ENCODE results near the gene AUNIP. TPM values are rescaled to one million over a fixed set of nuclear protein-coding genes. Genes with fewer than 3 reads are reported as not detected.

AUNIP gene
- total RNA-seq, 1 donor from 2014 or later: 0.11 TPM

GRCh38 chr1:25871086-25871703, 11.9 kb upstream of the AUNIP start:
- ATAC-seq (ENCODE audit: poor library complexity) (no peak), DNase-seq (no peak)
- intact Hi-C loops (cut with DNase I): no loop called here

GRCh38 chr1:25870614-25871013, 11.4 kb upstream of the AUNIP start:
- ATAC-seq (ENCODE audit: poor library complexity): no peak
- no peak for DNase-seq
- intact Hi-C loops (cut with DNase I): no loop called here

GRCh38 chr1:25869909-25870606, 10.8 kb upstream of the AUNIP start:
- no peak for DNase-seq
- intact Hi-C loops (cut with DNase I): no loop called here
- no peak for ATAC-seq (ENCODE audit: poor library complexity)

GRCh38 chr1:25867210-25867991, 8.1 kb upstream of the AUNIP start:
- DNase-seq (no peak), ATAC-seq (ENCODE audit: poor library complexity) (no peak)
- intact Hi-C loops (cut with DNase I): no loop called here

DNA sequence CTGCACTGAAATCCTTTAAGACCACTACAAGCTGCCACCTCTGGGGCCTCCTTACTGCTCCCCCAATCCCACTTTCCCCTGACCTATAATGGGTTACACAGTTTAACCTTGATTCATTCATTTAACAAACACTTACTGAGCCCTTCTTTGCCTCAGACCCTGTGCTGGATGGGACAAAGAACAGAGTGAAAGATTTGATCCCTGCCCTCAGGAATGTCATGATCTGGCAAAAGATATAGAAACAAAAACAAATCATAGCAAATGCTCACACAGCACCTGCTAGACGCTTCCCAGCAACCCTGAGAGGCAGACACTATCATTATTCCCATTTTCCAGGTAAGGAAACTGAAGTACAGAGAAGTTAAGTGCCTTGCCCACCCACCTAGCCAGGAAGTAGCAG, 7.0 kb upstream of the AUNIP start:
- DNase-seq: no peak
- no peak for ATAC-seq (ENCODE audit: poor library complexity)
- intact Hi-C loops (cut with DNase I): no loop called here

DNA sequence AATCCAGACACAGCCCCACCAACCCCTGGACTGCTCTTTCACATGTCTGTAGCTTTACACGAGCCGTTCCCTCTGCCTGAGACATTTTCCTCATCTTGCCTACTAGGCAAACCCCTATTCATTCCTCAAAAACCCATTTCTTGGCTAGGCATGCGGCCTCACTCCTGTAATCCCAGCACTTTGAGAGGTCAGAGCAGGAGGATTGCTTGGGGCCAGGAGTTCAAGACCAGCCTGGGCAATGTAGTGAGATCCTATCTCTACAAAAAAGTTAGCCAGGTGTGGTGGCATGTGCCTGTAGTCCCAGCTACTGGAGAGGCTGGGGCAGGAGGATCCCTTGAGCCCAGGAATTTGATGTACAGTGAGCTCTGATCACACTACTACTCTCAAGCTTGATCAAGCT, 5.2 kb upstream of the AUNIP start:
- ATAC-seq (ENCODE audit: poor library complexity) (no peak), DNase-seq (no peak)
- intact Hi-C loops (cut with DNase I): no loop called here

- ATAC-seq (ENCODE audit: poor library complexity) (no peak), DNase-seq (no peak)
- intact Hi-C loops (cut with DNase I): no loop called here
Measured at GRCh38 chr1:25863486-25864262, 4.4 kb upstream of the AUNIP start.

DNA sequence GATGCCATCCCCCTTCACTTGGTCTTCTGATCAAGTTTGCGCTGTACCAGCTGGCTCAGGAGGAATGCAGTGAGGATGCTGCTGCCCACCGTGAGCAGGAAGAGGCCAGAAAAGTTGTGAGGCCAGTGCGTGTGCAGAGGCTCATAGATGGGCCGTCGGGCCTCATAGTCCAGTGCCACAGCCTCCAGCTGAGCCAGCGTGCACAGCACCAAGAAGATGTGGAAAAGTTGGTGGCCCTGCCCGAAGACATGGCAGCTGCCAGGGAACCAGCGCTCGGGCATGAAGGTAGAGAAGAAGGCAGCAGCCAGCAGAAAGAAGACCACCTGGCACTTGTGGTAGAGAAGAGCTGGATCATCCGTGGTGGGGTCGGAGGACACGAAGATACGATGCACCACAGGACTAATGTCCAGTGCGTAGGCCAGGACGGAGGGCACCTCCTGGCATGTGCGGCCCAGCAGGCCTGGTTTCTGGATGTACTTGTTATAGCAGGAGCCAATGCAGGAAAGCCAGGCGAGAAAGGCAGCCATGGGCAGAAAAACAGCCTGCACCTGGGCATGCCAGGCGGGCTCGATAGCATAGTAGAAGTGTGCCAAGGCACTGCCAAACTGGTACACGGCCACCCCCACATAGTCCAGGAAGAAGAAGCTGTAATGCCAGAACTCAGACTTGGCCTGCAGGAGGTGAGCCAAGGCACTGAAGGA, 3.7 kb upstream of the AUNIP start:
- intact Hi-C loops (cut with DNase I): no loop called here
- ATAC-seq (ENCODE audit: poor library complexity): no peak

DNA sequence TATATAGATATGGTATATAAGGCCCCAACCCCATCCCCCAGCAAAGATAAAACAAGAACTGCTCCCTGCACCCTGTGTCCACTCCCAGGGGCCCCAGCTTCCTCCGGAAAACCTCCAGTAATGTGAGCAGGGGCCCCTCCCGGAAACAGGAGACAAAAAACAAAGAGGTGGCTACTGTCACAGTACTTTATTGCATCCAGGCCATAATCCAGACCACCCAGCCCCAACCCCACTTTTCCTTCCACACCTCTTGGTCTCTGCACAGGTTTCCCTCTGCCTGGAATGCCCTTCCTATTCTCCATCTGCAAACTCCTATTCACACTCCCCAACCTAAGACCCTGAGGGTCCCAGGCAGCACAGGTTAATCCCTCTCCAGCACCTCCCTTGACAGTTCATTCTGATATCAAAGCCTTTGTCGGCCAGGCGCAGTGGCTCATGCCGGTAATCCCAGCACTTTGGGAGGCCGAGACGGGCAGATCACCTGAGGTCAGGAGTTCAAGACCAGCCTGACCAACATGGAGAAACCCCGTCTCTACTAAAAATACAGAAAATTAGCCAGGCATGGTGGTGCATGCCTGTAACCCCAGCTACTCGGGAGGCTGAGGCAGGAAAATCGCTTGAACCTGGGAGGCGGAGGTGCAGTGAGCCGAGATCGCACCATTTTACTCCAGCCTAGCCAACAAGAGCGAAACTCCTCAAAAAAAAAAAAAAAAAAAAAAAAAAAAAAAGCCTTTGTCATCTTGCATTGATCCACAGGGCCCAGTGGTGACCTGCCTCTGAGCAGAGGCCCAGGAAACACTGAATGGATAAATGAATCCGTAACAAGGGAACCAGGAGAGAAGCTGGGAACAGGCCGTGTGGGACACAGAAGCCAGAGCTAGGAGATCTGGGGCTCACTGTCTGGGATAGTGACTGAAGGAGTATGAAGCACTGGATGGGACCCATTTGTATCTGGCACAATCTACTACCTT, 2.3 kb upstream of the AUNIP start:
- ATAC-seq (ENCODE audit: poor library complexity) (no peak), DNase-seq (no peak)
- intact Hi-C loops (cut with DNase I): no loop called here

More for the DNA sequence above, 3.7 kb upstream of the AUNIP start:
- DNase-seq: no peak

DNA sequence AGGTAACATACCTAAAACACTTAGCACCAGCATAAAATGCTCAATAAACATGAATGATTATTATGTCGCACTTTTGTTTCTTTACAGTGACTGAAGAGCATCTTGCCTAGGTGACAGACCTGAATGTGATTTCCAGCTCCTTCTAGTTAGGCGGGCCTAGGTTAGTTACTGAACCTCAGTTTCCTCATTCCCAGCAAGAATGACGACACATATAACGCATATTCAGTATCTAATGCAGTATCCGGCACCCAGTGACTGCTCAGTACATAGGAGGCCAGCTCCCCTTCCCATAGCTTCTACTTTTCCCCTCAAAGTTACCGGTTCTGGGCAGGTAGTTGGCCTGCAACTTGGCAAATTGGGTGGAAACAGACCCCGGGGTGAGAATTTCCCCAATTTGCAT, 763 bp downstream of the AUNIP start:
- DNase-seq (no peak), ATAC-seq (ENCODE audit: poor library complexity) (no peak)
- intact Hi-C loops (cut with DNase I): no loop called here

DNA sequence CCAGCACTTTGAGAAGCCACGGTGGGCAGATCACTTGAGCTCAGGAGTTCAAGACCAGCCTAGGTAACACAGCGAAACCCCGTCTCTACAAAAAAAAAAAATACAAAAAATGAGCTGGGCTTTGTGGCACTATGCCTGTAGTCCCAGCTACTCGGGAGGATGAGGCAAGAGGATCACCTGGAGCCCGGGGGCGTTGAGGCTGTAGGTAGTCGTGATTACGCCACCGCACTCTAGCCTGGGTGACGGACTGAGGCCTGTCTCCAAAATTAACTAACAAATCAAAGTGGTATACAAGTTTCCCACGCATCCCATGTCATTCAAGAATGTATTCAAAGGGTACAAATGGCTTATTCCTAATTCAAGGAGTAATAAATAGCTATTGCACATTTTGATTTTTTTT, 2.4 kb downstream of the AUNIP start:
- no peak for DNase-seq
- no peak for ATAC-seq (ENCODE audit: poor library complexity)
- intact Hi-C loops (cut with DNase I): no loop called here

- intact Hi-C loops (cut with DNase I): no loop called here
- DNase-seq: no peak
- no peak for ATAC-seq (ENCODE audit: poor library complexity)
Measured at GRCh38 chr1:25854554-25854953, 4.7 kb downstream of the AUNIP start.

- intact Hi-C loops (cut with DNase I): no loop called here
Measured at GRCh38 chr1:25848531-25848930, 10.7 kb downstream of the AUNIP start.

GRCh38 chr1:25847929-25848328, 11.3 kb downstream of the AUNIP start:
- intact Hi-C loops (cut with DNase I): no loop called here
- ATAC-seq (ENCODE audit: poor library complexity) (no peak), DNase-seq (no peak)

More at GRCh38 chr1:25848531-25848930, 10.7 kb downstream of the AUNIP start:
- ATAC-seq (ENCODE audit: poor library complexity) (no peak), DNase-seq (no peak)

DNA sequence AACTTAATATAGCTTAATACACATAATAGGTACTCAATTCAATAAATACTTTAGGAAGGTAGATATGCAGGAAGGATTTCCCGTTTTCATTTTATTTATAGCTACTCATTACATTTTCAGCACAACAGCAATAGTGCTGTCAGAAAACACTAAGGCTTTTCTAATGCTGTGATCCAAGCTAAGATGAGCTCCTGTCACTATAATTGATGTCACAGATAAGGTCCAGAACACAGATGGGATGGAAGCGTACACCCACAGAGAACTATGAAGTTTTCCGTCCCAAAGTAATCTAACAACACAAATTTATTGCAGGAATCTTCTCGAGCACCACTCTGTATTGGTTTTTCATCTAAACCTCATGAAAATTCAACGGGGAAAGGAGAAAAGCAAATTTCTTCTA, 13.6 kb downstream of the AUNIP start:
- intact Hi-C loops (cut with DNase I): no loop called here

GRCh38 chr1:25844536-25845337, 14.5 kb downstream of the AUNIP start:
- intact Hi-C loops (cut with DNase I): no loop called here
- ATAC-seq (ENCODE audit: poor library complexity): no peak
- no peak for DNase-seq

More for the DNA sequence above, 13.6 kb downstream of the AUNIP start:
- DNase-seq (no peak), ATAC-seq (ENCODE audit: poor library complexity) (no peak)

DNA sequence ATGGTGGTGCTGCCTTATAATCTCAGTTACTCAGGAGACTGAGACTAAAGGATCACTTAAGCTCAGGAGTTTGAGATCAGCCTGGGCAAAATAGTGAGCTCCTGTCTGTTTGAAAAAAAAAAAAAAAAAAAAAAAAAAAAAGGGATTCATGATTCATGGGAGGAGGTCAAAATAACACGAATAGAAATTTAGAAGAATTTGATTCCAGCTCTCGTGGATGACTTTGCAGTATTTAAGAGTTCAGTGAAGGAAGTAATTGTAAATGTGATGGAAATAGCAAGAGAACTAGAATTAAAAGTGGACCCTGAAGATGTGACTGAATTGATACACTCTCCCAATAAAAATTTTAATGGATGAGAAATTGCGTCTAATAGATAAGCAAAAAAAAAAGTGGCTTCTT, 15.8 kb downstream of the AUNIP start:
- intact Hi-C loops (cut with DNase I): no loop called here
- no peak for ATAC-seq (ENCODE audit: poor library complexity)

More for the DNA sequence above, 15.8 kb downstream of the AUNIP start:
- no peak for DNase-seq
